ENCODE measurements around the gene IL1R1. TPM values are rescaled to one million over a fixed set of nuclear protein-coding genes. Genes with fewer than 3 reads are reported as not detected.

IL1R1 gene
- total RNA-seq, 1 experiment from 2014 or later, result 0.39 TPM

DNA sequence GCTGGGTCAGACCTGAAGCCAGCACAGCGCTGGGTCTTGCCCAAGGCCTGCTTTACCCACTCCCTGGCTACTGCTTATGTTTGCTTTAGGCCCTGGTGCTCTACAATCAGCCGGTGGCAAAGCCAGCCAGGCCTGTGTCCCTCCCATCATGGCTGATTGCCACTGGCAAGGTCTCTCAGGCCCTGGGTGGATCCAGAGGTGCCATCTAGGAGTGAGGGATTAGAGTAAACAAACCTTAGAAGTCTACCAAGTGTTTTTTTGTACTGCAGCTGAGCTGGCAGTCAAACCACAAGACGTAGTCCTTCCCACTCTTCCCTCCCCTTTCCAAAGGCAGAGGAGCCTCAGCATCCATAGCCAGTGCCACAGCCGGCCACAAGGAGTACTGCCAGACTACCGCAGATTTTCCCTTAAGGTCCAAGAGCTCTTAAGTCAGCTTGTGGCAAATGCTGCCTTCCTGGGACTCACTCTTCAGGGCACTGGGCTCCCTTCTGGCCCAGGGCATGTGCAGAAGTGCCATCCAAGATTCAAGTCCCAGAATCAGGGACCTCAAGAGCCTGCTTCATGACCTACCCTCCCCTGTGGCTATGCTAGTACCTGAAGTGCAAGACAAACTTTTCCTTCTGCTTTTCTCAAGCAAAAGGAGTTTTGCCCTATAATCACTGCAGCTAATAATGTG, 64.3 kb downstream of the IL1R1 start:
- Histone ChIP-seq H3K9me3 (ENCODE audit: control insufficient read depth, low read depth, low read length) (no peaks in the 10 kb centered on the region), H2BK120ac (ENCODE audit: low read depth, low read length, poor library complexity, severe bottlenecking) (no peak overlapping the region), H4K5ac (ENCODE audit: insufficient read length, low read depth, low read length) (no peak overlapping the region), H3K9ac (ENCODE audit: extremely low read depth, insufficient read length, low read length) (no peak overlapping the region), H3K79me2 (ENCODE audit: insufficient read depth, low read length) (no peaks in the 10 kb centered on the region), H3K18ac (ENCODE audit: insufficient read length, low read depth, low read length) (no peak overlapping the region), H4K8ac (replicated peaks; ENCODE audit: insufficient read length, low read depth, low read length) (no peak overlapping the region), H3K23me2 (ENCODE audit: insufficient read length, low read depth, low read length, poor library complexity, severe bottlenecking) (no peaks in the 10 kb centered on the region), H4K91ac (ENCODE audit: insufficient read length, low read depth, low read length) (no peak overlapping the region), H3K4me1 (ENCODE audit: insufficient read depth, low read length) (no peaks in the 10 kb centered on the region), H3K56ac (ENCODE audit: insufficient read length, low read depth, low read length) (no peak overlapping the region), H3K4me2 (ENCODE audit: insufficient read depth, insufficient read length, low read length) (no peak overlapping the region), H3K4ac (ENCODE audit: low read depth, low read length) (no peak overlapping the region), H4K20me1 (ENCODE audit: control insufficient read depth, insufficient read depth, insufficient read length) (no peaks in the 10 kb centered on the region), H3T11ph (ENCODE audit: low read length) (no peak overlapping the region), H3K27me3 (ENCODE audit: insufficient read depth, low read length) (no peaks in the 10 kb centered on the region), H2AFZ (ENCODE audit: low read length) (no peak overlapping the region), H3K23ac (ENCODE audit: insufficient read length, low read depth, low read length) (no peak overlapping the region), H3K79me1 (ENCODE audit: insufficient read depth, low read depth, low read length, poor library complexity, severe bottlenecking) (no peaks in the 10 kb centered on the region), H2BK15ac (ENCODE audit: low read depth, low read length) (no peak overlapping the region), H3K14ac (ENCODE audit: insufficient read depth, low read length) (no peak overlapping the region), H2AK5ac (ENCODE audit: insufficient read length, low read length) (no peak overlapping the region), H2BK20ac (ENCODE audit: low read depth, low read length, poor library complexity, severe bottlenecking) (no peak overlapping the region), H2BK5ac (ENCODE audit: insufficient read length, low read length) (no peak overlapping the region), H3K27ac (ENCODE audit: insufficient read length, low read depth, low read length) (no peak overlapping the region), H2BK12ac (ENCODE audit: insufficient read length, low read depth, low read length) (no peak overlapping the region)
- no peaks in the 10 kb centered on the region for H3K4me1 Mint-ChIP-seq
- H3K9me3 Mint-ChIP-seq, result peaks cover 2 to 7% of the 10 kb centered on the region in 2 experiments; a peak in 2 of 5 replicates
- no peak overlapping the region for H3K4me3 Mint-ChIP-seq
- no peaks in the 10 kb centered on the region for H3K36me3 Mint-ChIP-seq (ENCODE audit: insufficient read depth in 1 of 3, low read depth in 3 of 3)
- peak; percentile 48 for DNase-seq
- TF ChIP-seq, protein P1, sequence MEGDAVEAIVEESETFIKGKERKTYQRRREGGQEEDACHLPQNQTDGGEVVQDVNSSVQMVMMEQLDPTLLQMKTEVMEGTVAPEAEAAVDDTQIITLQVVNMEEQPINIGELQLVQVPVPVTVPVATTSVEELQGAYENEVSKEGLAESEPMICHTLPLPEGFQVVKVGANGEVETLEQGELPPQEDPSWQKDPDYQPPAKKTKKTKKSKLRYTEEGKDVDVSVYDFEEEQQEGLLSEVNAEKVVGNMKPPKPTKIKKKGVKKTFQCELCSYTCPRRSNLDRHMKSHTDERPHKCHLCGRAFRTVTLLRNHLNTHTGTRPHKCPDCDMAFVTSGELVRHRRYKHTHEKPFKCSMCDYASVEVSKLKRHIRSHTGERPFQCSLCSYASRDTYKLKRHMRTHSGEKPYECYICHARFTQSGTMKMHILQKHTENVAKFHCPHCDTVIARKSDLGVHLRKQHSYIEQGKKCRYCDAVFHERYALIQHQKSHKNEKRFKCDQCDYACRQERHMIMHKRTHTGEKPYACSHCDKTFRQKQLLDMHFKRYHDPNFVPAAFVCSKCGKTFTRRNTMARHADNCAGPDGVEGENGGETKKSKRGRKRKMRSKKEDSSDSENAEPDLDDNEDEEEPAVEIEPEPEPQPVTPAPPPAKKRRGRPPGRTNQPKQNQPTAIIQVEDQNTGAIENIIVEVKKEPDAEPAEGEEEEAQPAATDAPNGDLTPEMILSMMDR (conservative IDR thresholded peaks at IDR 0.05), result peak; percentile 38; the same call in 2 of the 3 replicates
- H3K27me3 Mint-ChIP-seq (ENCODE audit: low read depth), result no peaks in the 10 kb centered on the region; the same call in 1 of the 2 replicates
- WGBS (ENCODE audit: extremely low coverage, insufficient read length, low lambda C conversion rate), result no CpG with 5 or more reads among the region's 5 CpGs
- no peak overlapping the region for H3K27ac Mint-ChIP-seq
